HL-60/S4 (cell line): Measurements from ENCODE around the gene KIAA1328.

Experiments used
- in situ Hi-C: fragments of 300-500 bp; cut with MboI; formaldehyde crosslinking; loops from 2 replicates; pipeline ENCODE4 v1.14.3; 2022; ENCODE audit warnings: low sequenced_read_pairs

The KIAA1328 gene

GRCh38 chr18:37184209-37184868 lies 355.4 kb downstream of the KIAA1328 start:
- in situ Hi-C loops: no loop called here

- in situ Hi-C loops: no loop called here
Observed at GRCh38 chr18:37188016-37188791, 359.3 kb downstream of the KIAA1328 start.

GRCh38 chr18:37199741-37200140 lies 370.8 kb downstream of the KIAA1328 start:
- in situ Hi-C loops: no loop called here

- in situ Hi-C loops: no loop called here
Observed at GRCh38 chr18:37207343-37207742, 378.4 kb downstream of the KIAA1328 start.

- in situ Hi-C loops: no loop called here
Observed at GRCh38 chr18:37210781-37211180, 381.9 kb downstream of the KIAA1328 start.

- in situ Hi-C loops: no loop called here
Observed at GRCh38 chr18:37218022-37218590, 389.2 kb downstream of the KIAA1328 start.

- in situ Hi-C loops: no loop called here
Observed at GRCh38 chr18:37219257-37219656, 390.3 kb downstream of the KIAA1328 start.

- in situ Hi-C loops: no loop called here
Observed at GRCh38 chr18:37222354-37222998, 393.5 kb downstream of the KIAA1328 start.

GRCh38 chr18:37222999-37223378 lies 394.1 kb downstream of the KIAA1328 start:
- in situ Hi-C loops: no loop called here

- in situ Hi-C loops: no loop called here
Observed at GRCh38 chr18:37225279-37225678, 396.4 kb downstream of the KIAA1328 start.

- in situ Hi-C loops: no loop called here
Observed at GRCh38 chr18:37230768-37231167, 401.8 kb downstream of the KIAA1328 start.

- in situ Hi-C loops: no loop called here
Observed at GRCh38 chr18:37231251-37231650, 402.3 kb downstream of the KIAA1328 start.

- in situ Hi-C loops: no loop called here
Observed at GRCh38 chr18:37235583-37235982, 406.7 kb downstream of the KIAA1328 start.

- in situ Hi-C loops: no loop called here
Observed at GRCh38 chr18:37238282-37239108, 409.6 kb downstream of the KIAA1328 start.

GRCh38 chr18:37242091-37242490 lies 413.2 kb downstream of the KIAA1328 start:
- in situ Hi-C loops: no loop called here

- in situ Hi-C loops: no loop called here
Observed at GRCh38 chr18:37242826-37243560, 414.1 kb downstream of the KIAA1328 start.

- in situ Hi-C loops: no loop called here
Observed at GRCh38 chr18:37243741-37244140, 414.8 kb downstream of the KIAA1328 start.

GRCh38 chr18:37244618-37245017 lies 415.7 kb downstream of the KIAA1328 start:
- in situ Hi-C loops: no loop called here

GRCh38 chr18:37246779-37247340 lies 417.9 kb downstream of the KIAA1328 start:
- in situ Hi-C loops: no loop called here
